Mammary epithelial cell (primary cell): Measurements from ENCODE around the gene FAM89A.

ENCODE experiments used
- CTCF ChIP-seq, 2 donors: IDR thresholded peaks in 1 of 2; conservative IDR thresholded peaks in 1 of 2; 2 replicates each; pipeline ENCODE4 v1.5.1; 2011 to 2012; ENCODE audit warnings: inconsistent platforms in 2 of 2, low read length in 2 of 2, mild to moderate bottlenecking in 2 of 2, control low read depth in 1 of 2, low read depth in 1 of 2; ENCODE audit not compliant: insufficient read depth in 1 of 2; ENCODE audit errors: extremely low read depth in 1 of 2
- EZH2 ChIP-seq: IDR thresholded peaks from 2 replicates; pipeline ENCODE4 v1.6.1; 2012; ENCODE audit warnings: low read length, inconsistent platforms, borderline replicate concordance

GRCh38 chr1:231021540-231022031 is 18.5 kb downstream of the FAM89A start:
- TF ChIP-seq EZH2 (no peak), CTCF (conservative IDR thresholded peaks at IDR 0.05 in 1 of 2, IDR thresholded peaks at IDR 0.05 in 1 of 2; ENCODE audit: extremely low read depth in 1 of 2, insufficient read depth in 1 of 2, low read depth in 1 of 2, low read length in 2 of 2) (no peak)
